Measurements from ENCODE around the gene MTPN. TPM values are rescaled to one million over a fixed set of nuclear protein-coding genes. Genes with fewer than 3 reads are reported as not detected.

The MTPN gene
- total and polyA plus RNA-seq, 9 donors = 54.0 to 115 (median 83.8) TPM

DNA sequence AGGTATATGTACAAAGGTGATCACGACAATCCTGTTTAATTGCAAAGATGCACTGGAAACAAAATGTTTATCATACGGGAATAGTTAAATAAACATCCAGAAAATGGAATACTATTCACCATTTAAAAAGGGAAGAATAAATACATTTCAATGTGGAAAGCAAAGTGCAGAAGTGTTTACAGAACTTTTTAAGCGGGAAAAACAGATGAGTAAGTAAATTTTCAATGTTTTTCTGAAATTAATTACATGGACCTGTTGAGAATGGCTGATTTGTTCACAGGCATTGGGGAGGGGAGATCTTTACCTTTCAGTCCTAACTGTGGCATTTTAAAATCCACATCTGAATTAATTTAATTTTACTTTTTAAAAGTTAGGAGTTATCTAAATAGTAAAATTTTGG, 7.1 kb downstream of the MTPN start:
- TF ChIP-seq, protein P1, sequence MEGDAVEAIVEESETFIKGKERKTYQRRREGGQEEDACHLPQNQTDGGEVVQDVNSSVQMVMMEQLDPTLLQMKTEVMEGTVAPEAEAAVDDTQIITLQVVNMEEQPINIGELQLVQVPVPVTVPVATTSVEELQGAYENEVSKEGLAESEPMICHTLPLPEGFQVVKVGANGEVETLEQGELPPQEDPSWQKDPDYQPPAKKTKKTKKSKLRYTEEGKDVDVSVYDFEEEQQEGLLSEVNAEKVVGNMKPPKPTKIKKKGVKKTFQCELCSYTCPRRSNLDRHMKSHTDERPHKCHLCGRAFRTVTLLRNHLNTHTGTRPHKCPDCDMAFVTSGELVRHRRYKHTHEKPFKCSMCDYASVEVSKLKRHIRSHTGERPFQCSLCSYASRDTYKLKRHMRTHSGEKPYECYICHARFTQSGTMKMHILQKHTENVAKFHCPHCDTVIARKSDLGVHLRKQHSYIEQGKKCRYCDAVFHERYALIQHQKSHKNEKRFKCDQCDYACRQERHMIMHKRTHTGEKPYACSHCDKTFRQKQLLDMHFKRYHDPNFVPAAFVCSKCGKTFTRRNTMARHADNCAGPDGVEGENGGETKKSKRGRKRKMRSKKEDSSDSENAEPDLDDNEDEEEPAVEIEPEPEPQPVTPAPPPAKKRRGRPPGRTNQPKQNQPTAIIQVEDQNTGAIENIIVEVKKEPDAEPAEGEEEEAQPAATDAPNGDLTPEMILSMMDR (IDR thresholded peaks at IDR 0.05) = no peak
- no peak for TF ChIP-seq POLR2A (IDR thresholded peaks at IDR 0.05)
- no peak for TF ChIP-seq EP300 (IDR thresholded peaks at IDR 0.05)
- 80 to 98% (median 96%) methylated on average over 3 of the region's 3 CpGs for WGBS, 3 donors
- H3K4me3 ChIP-seq = no peak overlapping the region
- no peaks in the 10 kb centered on the region for H3K27me3 ChIP-seq
- intact Hi-C loops (cut with DNase I) = loop anchor here in 1 of 4 donors (10.0 kb wide), 1 partner anchor 305 kb away; the partner anchor contains the start of gene STMP1
- no peak for DNase-seq
- peaks cover 3% of the 10 kb centered on the region for H3K4me1 ChIP-seq (ENCODE audit: insufficient read depth)
- no peaks in the 10 kb centered on the region for H3K36me3 ChIP-seq
- no peaks in the 10 kb centered on the region for H3K9me3 ChIP-seq
- no peak overlapping the region for H3K27ac ChIP-seq

GRCh38 chr7:135966341-135967043, 10.7 kb downstream of the MTPN start:
- Histone ChIP-seq H3K4me1 (ENCODE audit: insufficient read depth) (peaks cover 3% of the 10 kb centered on the region), H3K27ac (no peak overlapping the region), H3K27me3 (no peaks in the 10 kb centered on the region), H3K4me3 (no peak overlapping the region), H3K36me3 (no peaks in the 10 kb centered on the region), H3K9me3 (no peaks in the 10 kb centered on the region)
- no peak for DNase-seq
- intact Hi-C loops (cut with DNase I) = no loop called here
- TF ChIP-seq, protein P1 (IDR thresholded peaks at IDR 0.05) = no peak
- TF ChIP-seq EP300 (IDR thresholded peaks at IDR 0.05) = no peak
- no peak for TF ChIP-seq POLR2A (IDR thresholded peaks at IDR 0.05)
- WGBS, 3 donors = 90 to 92% (median 91%) methylated on average over 9 of the region's 9 CpGs

DNA sequence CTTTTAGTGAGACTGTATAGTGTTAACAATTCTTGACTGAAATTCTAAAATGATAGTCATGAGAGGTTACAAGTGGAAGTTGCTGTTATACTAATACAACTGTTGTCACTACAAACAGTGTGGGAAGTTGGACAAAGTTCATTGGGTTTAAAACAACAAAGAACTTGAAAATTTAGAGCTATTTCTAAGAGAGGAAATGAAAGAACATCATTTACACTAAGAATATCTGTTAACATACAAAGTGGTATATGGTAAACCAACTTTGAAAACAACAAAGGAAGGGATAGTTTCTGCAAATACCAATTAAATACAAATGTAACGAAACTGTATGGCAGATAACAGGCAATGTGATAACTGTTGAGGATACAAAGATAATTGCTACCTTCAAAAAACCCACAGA, 11.6 kb downstream of the MTPN start:
- TF ChIP-seq, protein P1 (IDR thresholded peaks at IDR 0.05) = no peak
- TF ChIP-seq EP300 (IDR thresholded peaks at IDR 0.05) (no peak), POLR2A (IDR thresholded peaks at IDR 0.05) (no peak)
- 45 to 100% (median 74%) methylated on average over 1 of the region's 1 CpG for WGBS, 3 donors
- Histone ChIP-seq H3K27ac (no peak overlapping the region), H3K9me3 (no peaks in the 10 kb centered on the region), H3K27me3 (no peaks in the 10 kb centered on the region), H3K4me3 (no peak overlapping the region), H3K4me1 (ENCODE audit: insufficient read depth) (peaks cover 3% of the 10 kb centered on the region), H3K36me3 (no peaks in the 10 kb centered on the region)
- intact Hi-C loops (cut with DNase I) = no loop called here
- DNase-seq = no peak

DNA sequence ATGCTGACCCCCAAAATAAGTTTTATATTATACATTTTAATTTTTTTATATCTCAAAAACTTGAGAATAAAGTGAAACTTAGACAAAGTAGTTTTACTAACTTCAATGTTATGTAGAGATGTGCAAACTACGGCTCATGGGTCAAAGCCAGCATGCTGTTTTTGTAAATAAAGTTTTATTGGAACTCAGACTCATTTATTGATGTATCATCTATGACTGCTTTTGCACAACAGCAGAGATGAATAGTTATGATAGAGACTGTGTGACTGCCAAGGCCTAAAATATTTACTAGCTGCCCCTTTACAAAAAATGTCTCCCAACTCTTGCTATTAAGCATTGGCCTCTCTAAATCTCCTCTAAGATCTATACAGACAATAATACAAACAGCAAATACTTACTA, 12.4 kb downstream of the MTPN start:
- no peak for TF ChIP-seq EP300 (IDR thresholded peaks at IDR 0.05)
- no peak for TF ChIP-seq POLR2A (IDR thresholded peaks at IDR 0.05)
- TF ChIP-seq, protein P1 (IDR thresholded peaks at IDR 0.05) = no peak
- H3K36me3 ChIP-seq = no peaks in the 10 kb centered on the region
- DNase-seq = no peak
- H3K27ac ChIP-seq = no peak overlapping the region
- peaks cover 3% of the 10 kb centered on the region for H3K4me1 ChIP-seq (ENCODE audit: insufficient read depth)
- 54 to 71% (median 57%) methylated on average over 1 of the region's 1 CpG for WGBS, 3 donors
- intact Hi-C loops (cut with DNase I) = no loop called here
- no peaks in the 10 kb centered on the region for H3K9me3 ChIP-seq
- no peak overlapping the region for H3K4me3 ChIP-seq
- H3K27me3 ChIP-seq = no peaks in the 10 kb centered on the region

Data from ovary (tissue), 9 donors.